K562 (cell line): ENCODE data around the gene TRERF1. TPM values are rescaled to one million over a fixed set of nuclear protein-coding genes. Genes with fewer than 3 reads are reported as not detected.

Experiments used
- ATAC-seq: fragments of 200-7000 bp; cut with Tn5 transposase; 3 replicates; pipeline ENCODE4 v1.9.1; 2020; ENCODE audit warnings: moderate library complexity
- BruUV-seq: library from RNA; stranded (reverse); fragments of 400-500 nt; replicated peaks from 2 replicates; lab custom pipeline; 2021; lab: Mats Ljungman, UMichigan
- CTCF ChIA-PET: fragments of 300-600 bp; formaldehyde crosslinking; extraction: SDS; loops from one replicate; lab custom pipeline; 2021; ENCODE audit warnings: low intra/inter-chr PET ratio; lab: Yijun Ruan, JAX
- POLR2A ChIA-PET: fragments of 300-600, 350-650 bp; sonication (Branson Sonifier 250); formaldehyde crosslinking; extraction: SDS; loops from one replicate; lab custom pipeline; 2021; ENCODE audit warnings: antibody characterized with exemption, inconsistent platforms; lab: Yijun Ruan, JAX
- DNase-seq, 4 experiments: peaks; one replicate each; pipeline versions ENCODE4 v3.0.0 to v3.0.0-alpha.2; 2011 to 2018; ENCODE audit warnings: low spot score in 3 of 4, mixed read lengths in 3 of 4; ENCODE audit errors: extremely low read depth in 1 of 4
- FAIRE-seq: peaks from 2 replicates; lab custom pipeline; 2011; peaks lifted over from hg19 to GRCh38; lab: Jason Lieb, UNC
- H2AFZ ChIP-seq: 2 replicates; pipeline ENCODE4 v1.6.0; 2011; ENCODE audit warnings: low read depth, low read length, control low read depth, inconsistent platforms
- H3K27ac ChIP-seq: fragments of 200-600 bp; 3 replicates; pipeline ENCODE4 v1.8.0; 2011; ENCODE audit warnings: low read depth, mild to moderate bottlenecking, control low read depth, inconsistent platforms, low read length, moderate library complexity, mixed read lengths; ENCODE audit errors: extremely low read depth
- H3K27me3 ChIP-seq, 2 experiments: fragments of 300-600 bp in 1 of 2; 2 replicates in 1 of 2; 3 replicates in 1 of 2; pipeline versions ENCODE4 v1.6.0 to v1.8.0; 2011; ENCODE audit warnings: inconsistent platforms in 2 of 2, low read length in 2 of 2, mild to moderate bottlenecking in 1 of 2, mixed read lengths in 1 of 2, moderate library complexity in 1 of 2; ENCODE audit not compliant: control insufficient read depth in 2 of 2, insufficient read depth in 2 of 2
- H3K36me3 ChIP-seq: fragments of 300-600 bp; 3 replicates; pipeline ENCODE4 v1.8.0; 2011; ENCODE audit warnings: mild to moderate bottlenecking, low read length, inconsistent platforms; ENCODE audit not compliant: control insufficient read depth, insufficient read depth
- H3K4me1 ChIP-seq, 2 experiments: fragments of 200-600 bp in 1 of 2; replicated peaks in 1 of 2; 2 replicates in 1 of 2; 3 replicates in 1 of 2; pipeline versions ENCODE4 v1.5.1 to v1.8.0; 2011; ENCODE audit warnings: inconsistent platforms in 2 of 2, low read length in 2 of 2, mild to moderate bottlenecking in 1 of 2, mixed read lengths in 1 of 2, moderate library complexity in 1 of 2; ENCODE audit not compliant: control insufficient read depth in 2 of 2, insufficient read depth in 2 of 2
- H3K4me2 ChIP-seq: 2 replicates; pipeline ENCODE4 v1.6.1; 2011; ENCODE audit warnings: low read length, control low read depth, inconsistent platforms, mixed read lengths; ENCODE audit not compliant: insufficient read depth
- H3K4me3 ChIP-seq: fragments of 200-600 bp; sonication (generic), shearing (Covaris generic); 2 replicates; pipeline ENCODE4 v1.5.1; 2016; ENCODE audit warnings: control low read depth, inconsistent platforms
- H3K79me2 ChIP-seq: fragments of 200-600 bp; 3 replicates; pipeline ENCODE4 v1.8.0; 2011; ENCODE audit warnings: low read length, inconsistent platforms; ENCODE audit not compliant: control insufficient read depth, insufficient read depth
- H3K9ac ChIP-seq, 2 experiments: 2 replicates each; pipeline versions ENCODE4 v1.6.0 to v1.6.1; 2011; ENCODE audit warnings: low read depth in 2 of 2, low read length in 2 of 2, control low read depth in 1 of 2, inconsistent platforms in 1 of 2, mild to moderate bottlenecking in 1 of 2, mixed read lengths in 1 of 2; ENCODE audit not compliant: insufficient read depth in 1 of 2
- H3K9me1 ChIP-seq: one replicate; pipeline ENCODE4 v1.6.0; 2011; ENCODE audit warnings: inconsistent platforms, mild to moderate bottlenecking, low read length, moderate library complexity; ENCODE audit not compliant: control insufficient read depth, insufficient read depth
- H3K9me3 ChIP-seq: replicated peaks from 2 replicates; pipeline ENCODE4 v1.5.1; 2011; ENCODE audit warnings: low read depth, low read length, inconsistent platforms; ENCODE audit not compliant: control insufficient read depth, insufficient read depth
- H4K20me1 ChIP-seq: replicated peaks from 2 replicates; pipeline ENCODE4 v1.6.1; 2011; ENCODE audit warnings: low read length, inconsistent platforms, mixed read lengths; ENCODE audit not compliant: control insufficient read depth, insufficient read depth
- FOXP4 ChIP-seq: sonication (generic); formaldehyde crosslinking; IDR thresholded peaks from 2 replicates; pipeline ENCODE4 v1.8.0; 2022; ENCODE audit warnings: mild to moderate bottlenecking, missing genetic modification reagents, borderline replicate concordance
- FUS ChIP-seq: fragments of 200-400 bp; formaldehyde crosslinking; optimal IDR thresholded peaks from 2 replicates; pipeline ENCODE3; 2017; ENCODE audit warnings: low read depth, low read length
- MECOM ChIP-seq: fragments of 250-450 bp; sonication (Bioruptor Pico); IDR thresholded peaks from 2 replicates; pipeline ENCODE4 v1.8.0; 2022; ENCODE audit warnings: inconsistent platforms
- NR3C1 ChIP-seq: sonication (generic); formaldehyde crosslinking; IDR thresholded peaks from 2 replicates; pipeline ENCODE4 v1.8.1; 2022; ENCODE audit warnings: missing genetic modification reagents
- POLR3G ChIP-seq: IDR thresholded peaks from 2 replicates; pipeline ENCODE4 v1.6.1; 2011; ENCODE audit not compliant: insufficient read length, insufficient replicate concordance; ENCODE audit errors: extremely low read depth
- PTTG1 ChIP-seq: fragments of 450-650 bp; IDR thresholded peaks from 2 replicates; pipeline ENCODE4 v1.6.1; 2016; ENCODE audit warnings: low read depth, mild to moderate bottlenecking, missing genetic modification characterization, missing compliant biosample characterization
- SIX5 ChIP-seq, 2 experiments: IDR thresholded peaks; 2 replicates each; pipeline ENCODE4 v1.6.1; 2011; ENCODE audit warnings: low read length in 2 of 2, borderline replicate concordance in 1 of 2, low read depth in 1 of 2, mild to moderate bottlenecking in 1 of 2, moderate library complexity in 1 of 2; ENCODE audit not compliant: insufficient read depth in 1 of 2
- ZC3H8 ChIP-seq: fragments of 450-650 bp; IDR thresholded peaks from 2 replicates; pipeline ENCODE4 v1.6.1; 2017
- ZFP30 ChIP-seq: fragments of 250-450 bp; sonication (Bioruptor Pico); IDR thresholded peaks from 2 replicates; pipeline ENCODE4 v1.8.0; 2022; ENCODE audit warnings: moderate library complexity, mild to moderate bottlenecking, inconsistent platforms, borderline replicate concordance
- ZNF408 ChIP-seq: fragments of 250-450 bp; sonication (Bioruptor Pico); IDR thresholded peaks from 2 replicates; pipeline ENCODE4 v1.4.0; 2020; ENCODE audit warnings: low read depth, mild to moderate bottlenecking, moderate library complexity
- WGBS: fragments of 100-300 bp; shearing (Covaris generic); methylation state at CpG from one replicate; pipeline ENCODE4 v1.1.6; 2016; ENCODE audit warnings: low coverage, mixed read lengths; ENCODE audit not compliant: insufficient coverage; ENCODE audit errors: missing lambda C conversion rate; 5-methylcytosine and 5-hydroxymethylcytosine counted together
- in situ Hi-C: fragments of 300-500 bp; cut with MboI; formaldehyde crosslinking; loops from 4 replicates; pipeline ENCODE4 v1.15.0; 2018; ENCODE audit warnings: inconsistent platforms, mixed read lengths
- intact Hi-C: fragments of 100-400 bp; cut with micrococcal nuclease; formaldehyde crosslinking; loops from 2 replicates; pipeline ENCODE4 v1.14.2; 2022
- polyA plus RNA-seq, 8 experiments: library from polyadenylated mRNA; depleted of rRNA in 4 of 8; stranded (reverse) in 5 of 8; unstranded in 3 of 8; fragments of >200 nt; fragmentation: Nextera tagmentation in 2 of 8; fragmentation: Illumina TruSeq in 1 of 8; extraction: Ambion mirVana in 2 of 8; extraction: Trizol in 1 of 8; gene quantifications; 2 replicates each; pipeline versions ENCODE4 v1.2.1 to v1.2.3, GENCODE V29; 2011 to 2014; ENCODE audit warnings: inconsistent platforms in 1 of 8, missing spikeins in 1 of 8
- total RNA-seq, 7 experiments: library from RNA; depleted of rRNA in 6 of 7; stranded (reverse); fragments of >200 nt in 6 of 7; fragmentation: Illumina TruSeq in 2 of 7; extraction: Trizol in 2 of 7; gene quantifications; 2 replicates each; pipeline versions ENCODE4 v1.2.1 to v1.2.3, GENCODE V29; 2011 to 2021; ENCODE audit warnings: low replicate concordance in 1 of 7

Gene TRERF1
- total and polyA plus RNA-seq, 9 of the 15 experiments (the other 6 are each of a cell fraction or from before 2014, with no cell fraction given): 0.04 to 0.20 (median 0.07) TPM; not detected in 3

- FAIRE-seq: no peak
- Histone ChIP-seq H3K4me1 (no peaks in the 10 kb centered on the region), H3K36me3 (no peaks in the 10 kb centered on the region), H2AFZ (no peak overlapping the region), H3K27me3 (peaks cover 32 to 41% of the 10 kb centered on the region in 2 experiments), H3K79me2 (no peaks in the 10 kb centered on the region), H3K9ac (no peak overlapping the region), H4K20me1 (no peaks in the 10 kb centered on the region), H3K9me1 (no peaks in the 10 kb centered on the region), H3K9me3 (no peaks in the 10 kb centered on the region), H3K4me3 (no peak overlapping the region), H3K27ac (no peak overlapping the region), H3K4me2 (no peak overlapping the region)
- no TSS peak for BruUV-seq
- intact Hi-C loops (no loop called here), in situ Hi-C loops (no loop called here)
- CTCF ChIA-PET: no interaction called here
- POLR2A ChIA-PET: interaction anchor here (0.6 to 2.1 kb wide), 2 partner anchors 9 to 1671 kb away, joined by 3 to 5 read pairs; no protein-coding TSS in a partner anchor
- no peak for ATAC-seq
- TF ChIP-seq ZNF408 (CRISPR knock-in tag): no peak
- no peak for TF ChIP-seq PTTG1 (tag)
- TF ChIP-seq ZC3H8: no peak
- TF ChIP-seq ZFP30 (CRISPR knock-in tag): no peak
- TF ChIP-seq FUS: no peak
- no peak for TF ChIP-seq FOXP4
- no peak for TF ChIP-seq SIX5 (IDR thresholded peaks at IDR 0.05; ENCODE audit: borderline replicate concordance in 1 of 2, insufficient read depth in 1 of 2, low read depth in 1 of 2, low read length in 2 of 2)
- TF ChIP-seq MECOM (CRISPR knock-in tag): no peak
- no peak for TF ChIP-seq NR3C1 (CRISPR knock-in tag)
- TF ChIP-seq POLR3G: no peak
- 1% methylated on average over 3 of the region's 3 CpGs for WGBS
- DNase-seq: no peak
Measured at GRCh38 chr6:42295677-42296076, 156.0 kb downstream of the TRERF1 start.
